IPS DF 4.7 (cell line): Measurements from ENCODE around the gene SPACA4.
"Not testable (repeated sequence)": the region's sequence is repeated elsewhere in the genome, so short reads cannot be mapped to it uniquely, and the experiment has no call there.

Experiments used
- DNase-seq: peaks from one replicate; pipeline ENCODE4 v3.0.0-alpha.2; 2013; ENCODE audit warnings: low spot score; ENCODE audit errors: extremely low read depth

SPACA4 gene

DNA sequence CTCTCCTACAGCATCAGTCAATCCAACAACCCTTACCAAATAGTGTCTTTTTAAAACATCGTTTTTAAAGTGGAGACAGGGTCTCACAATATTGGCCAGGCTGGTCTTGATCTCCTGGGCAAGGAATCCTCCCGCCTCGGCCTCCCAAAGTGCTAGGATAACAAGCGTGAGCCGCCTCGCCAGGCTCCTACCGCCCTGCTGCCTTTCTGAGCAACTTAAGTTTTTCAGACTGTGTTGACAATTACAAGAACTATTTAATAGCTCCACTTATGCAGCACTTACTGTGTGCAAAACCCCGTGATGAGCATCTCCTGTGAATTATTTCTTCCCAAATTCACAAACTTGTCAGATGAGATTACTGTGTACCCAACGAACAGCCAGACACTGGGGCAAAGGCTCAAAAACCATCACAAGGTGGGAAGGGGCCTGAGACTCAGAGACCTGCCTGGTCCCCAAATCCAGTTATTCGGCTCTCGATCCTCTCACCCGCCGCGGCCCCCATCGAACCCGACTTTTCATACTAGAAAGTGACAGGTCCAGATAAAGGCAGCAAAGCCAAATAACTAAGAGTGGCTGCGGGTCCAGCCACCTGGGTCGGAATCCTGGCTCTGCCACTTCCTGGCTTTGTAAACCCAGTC, 11.9 kb downstream of the SPACA4 start:
- no peak for DNase-seq

DNA sequence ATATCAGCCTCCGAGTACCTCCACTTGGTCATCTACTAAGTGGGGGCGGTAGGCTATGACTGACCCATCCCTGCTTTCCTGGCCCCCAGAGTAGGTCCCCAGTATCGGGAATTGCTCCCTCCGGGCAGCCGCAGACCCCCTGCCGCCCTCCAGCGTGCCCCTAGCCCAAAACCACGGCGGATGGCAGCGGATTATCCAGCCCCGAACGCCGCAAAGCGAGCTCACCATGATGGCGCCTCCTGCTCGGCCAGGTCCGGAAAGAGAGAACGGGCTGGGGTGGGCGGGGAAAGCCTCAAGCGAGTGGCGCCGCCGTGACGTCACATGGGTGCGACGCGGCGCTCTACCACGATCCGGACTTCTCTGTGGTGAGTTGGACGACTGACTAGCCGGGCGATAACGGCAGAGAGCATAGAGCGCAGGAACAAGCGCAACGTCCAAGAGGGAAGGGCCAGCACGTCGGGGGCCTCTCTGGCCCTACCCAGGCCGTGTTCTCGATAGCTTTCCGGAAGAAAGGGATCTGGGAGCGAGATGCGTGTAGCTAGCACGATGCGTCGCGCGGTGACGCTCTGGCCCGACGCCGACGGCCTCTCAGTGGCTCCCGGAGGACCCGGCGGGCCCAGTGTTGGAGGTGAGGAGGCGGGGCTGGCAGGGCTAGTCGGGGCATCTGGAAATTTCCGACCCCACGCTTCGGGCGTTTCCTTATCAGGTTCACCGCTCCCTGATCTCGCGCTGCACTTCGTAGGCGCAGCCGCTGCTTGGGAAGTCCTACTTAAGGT, 12.6 kb downstream of the SPACA4 start, which contains the start of the genes RPL18 and SPHK2:
Gene RPL18 (minus strand): TSS at position 263 of the 776 bp plus-strand sequence. CDS start 35 bp downstream, at position 228.
Gene SPHK2 (plus strand): TSS at position 591 of the 776 bp plus-strand sequence. CDS start 1,009 bp downstream, outside the sequence.
- DNase-seq = no peak

DNA sequence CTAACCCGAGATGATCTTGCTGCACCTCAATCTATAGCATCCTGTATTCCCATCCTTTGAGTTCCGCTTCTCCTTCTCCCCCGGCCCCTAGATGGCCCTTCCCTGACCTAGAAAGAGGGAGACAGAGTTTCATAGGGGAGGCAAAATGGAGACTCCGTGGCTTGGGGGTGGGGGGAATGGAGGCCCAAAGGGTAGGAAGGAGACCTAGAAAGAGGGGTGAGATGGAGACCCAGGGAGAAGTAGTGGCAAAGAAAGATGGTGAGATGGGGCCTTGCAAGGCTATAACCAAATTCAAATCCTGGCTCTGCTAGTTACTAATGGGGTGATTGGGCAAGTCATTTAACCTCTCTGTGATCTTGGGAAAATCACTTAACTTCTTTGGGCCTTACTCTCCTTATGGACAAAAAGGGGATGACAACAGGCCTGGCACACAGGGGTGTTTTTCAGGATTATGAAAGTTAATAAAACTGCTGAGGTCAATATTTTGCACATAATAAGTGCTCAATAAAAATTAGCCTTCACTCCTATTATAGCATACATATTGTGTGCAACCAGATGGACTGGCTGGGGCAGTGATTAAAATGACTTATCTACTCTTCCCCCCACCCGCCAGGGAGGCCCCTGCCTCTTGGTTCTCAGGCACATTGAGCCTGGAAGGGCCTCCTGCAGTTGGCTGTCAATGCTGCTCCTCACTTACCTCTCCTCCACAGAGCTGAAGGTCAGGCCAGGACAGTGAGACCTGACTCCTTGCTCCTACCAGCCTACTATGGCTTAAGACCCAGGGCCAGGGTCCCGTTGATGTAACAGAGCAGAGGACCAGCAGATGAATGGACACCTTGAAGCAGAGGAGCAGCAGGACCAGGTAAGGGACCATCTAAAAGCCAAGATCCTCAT, 13.4 kb downstream of the SPACA4 start:
- no peak for DNase-seq

DNA sequence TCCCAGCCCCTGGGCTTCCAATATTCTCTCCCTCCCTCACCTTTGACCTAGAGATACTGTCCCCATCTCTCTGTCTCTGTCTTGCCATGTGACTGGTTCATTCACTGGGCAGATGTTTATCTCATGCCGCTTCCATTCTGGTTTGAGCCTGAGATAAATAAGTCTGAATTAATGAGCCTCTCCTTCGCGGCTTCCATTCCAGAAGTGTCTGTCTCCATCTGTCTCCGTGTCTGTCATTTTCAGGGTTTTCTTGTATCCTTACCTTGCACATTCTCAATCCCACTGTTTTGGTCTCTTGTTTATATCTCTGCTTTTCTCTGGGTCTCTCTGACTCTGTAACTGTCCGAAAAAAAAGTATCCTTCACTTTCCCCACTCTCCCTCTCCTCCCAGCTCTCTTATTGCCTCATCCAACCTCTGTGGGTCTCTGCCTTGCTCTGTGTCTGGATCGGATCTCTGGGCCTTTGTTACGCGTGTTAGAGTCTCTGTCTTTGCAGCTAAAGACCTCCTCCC, 17.1 kb downstream of the SPACA4 start:
- DNase-seq = no peak

DNA sequence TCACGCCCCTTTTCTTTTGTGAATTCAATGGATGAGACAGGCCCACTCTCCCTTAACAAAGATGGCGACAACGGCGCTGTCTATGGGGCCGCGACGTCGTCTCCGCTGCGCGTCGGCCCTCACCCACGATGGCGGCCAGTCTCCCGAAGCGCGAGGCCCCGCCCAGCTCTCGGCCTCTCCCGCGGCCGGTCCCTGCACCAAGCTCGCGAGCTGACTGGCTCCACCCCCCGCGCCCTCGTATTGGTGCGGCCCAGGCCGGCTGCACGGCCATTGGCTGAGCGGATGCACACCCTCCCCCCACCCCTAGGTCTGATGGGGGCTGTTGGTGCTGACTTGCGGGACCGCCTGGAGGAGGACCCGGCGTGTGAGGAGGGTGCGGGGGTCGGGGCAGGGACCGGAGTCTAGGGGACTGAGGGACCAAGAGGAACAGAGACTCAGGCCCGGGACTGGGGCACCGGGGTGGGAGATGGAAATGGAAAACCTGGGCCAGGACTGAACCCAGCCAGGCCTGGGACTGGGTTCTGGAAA, 17.6 kb downstream of the SPACA4 start:
- no peak for DNase-seq

DNA sequence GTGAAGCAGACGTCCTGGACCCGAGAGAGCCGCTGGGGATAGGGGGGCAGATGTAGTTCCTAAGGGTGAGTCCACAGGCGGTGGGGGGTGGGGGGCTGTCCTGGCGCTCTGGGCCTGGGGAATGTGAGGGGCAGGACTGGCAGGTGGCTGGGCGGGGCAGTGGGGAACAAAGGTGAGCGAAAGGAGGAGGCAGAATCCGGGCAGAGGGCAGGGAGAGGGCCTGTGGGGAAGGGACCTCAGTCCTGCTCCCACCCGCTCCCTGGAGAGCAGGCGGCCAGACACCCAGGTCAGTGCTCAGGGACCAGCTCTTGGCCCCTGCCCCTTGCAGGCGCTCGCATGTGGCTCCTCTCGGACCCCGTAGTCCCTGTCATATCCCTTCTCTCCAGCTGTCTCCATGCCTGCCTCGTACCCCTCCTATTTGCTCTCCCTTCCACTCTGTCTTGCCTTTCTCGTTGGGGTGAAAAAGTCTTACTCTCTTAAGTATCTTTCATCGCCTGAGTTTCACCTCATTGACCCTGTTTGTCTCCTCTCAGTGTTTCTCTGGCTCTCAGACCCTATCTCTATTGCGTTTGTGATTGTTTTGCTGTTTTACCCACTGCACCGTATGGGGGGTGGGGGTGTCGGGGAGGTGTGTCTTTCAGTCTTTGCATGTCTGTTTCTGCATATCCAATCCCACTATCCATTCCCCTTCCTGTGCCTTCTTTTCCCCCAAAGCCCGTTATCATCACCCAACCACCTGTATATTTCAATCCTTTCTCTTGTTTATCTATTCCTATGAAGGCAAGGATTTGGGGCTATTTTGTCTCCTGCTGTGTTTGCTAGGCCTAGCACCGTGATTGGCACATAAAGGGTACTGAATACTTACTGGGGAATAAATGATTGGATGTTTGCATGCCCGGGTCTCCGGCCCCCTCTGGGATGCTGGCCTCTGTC, 18.5 kb downstream of the SPACA4 start:
- no peak for DNase-seq

DNA sequence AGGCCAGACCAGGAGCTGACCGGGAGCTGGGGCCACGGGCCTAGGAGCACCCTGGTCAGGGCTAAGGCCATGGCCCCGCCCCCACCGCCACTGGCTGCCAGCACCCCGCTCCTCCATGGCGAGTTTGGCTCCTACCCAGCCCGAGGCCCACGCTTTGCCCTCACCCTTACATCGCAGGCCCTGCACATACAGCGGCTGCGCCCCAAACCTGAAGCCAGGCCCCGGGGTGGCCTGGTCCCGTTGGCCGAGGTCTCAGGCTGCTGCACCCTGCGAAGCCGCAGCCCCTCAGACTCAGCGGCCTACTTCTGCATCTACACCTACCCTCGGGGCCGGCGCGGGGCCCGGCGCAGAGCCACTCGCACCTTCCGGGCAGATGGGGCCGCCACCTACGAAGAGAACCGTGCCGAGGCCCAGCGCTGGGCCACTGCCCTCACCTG, 19.4 kb downstream of the SPACA4 start:
- DNase-seq = no peak

DNA sequence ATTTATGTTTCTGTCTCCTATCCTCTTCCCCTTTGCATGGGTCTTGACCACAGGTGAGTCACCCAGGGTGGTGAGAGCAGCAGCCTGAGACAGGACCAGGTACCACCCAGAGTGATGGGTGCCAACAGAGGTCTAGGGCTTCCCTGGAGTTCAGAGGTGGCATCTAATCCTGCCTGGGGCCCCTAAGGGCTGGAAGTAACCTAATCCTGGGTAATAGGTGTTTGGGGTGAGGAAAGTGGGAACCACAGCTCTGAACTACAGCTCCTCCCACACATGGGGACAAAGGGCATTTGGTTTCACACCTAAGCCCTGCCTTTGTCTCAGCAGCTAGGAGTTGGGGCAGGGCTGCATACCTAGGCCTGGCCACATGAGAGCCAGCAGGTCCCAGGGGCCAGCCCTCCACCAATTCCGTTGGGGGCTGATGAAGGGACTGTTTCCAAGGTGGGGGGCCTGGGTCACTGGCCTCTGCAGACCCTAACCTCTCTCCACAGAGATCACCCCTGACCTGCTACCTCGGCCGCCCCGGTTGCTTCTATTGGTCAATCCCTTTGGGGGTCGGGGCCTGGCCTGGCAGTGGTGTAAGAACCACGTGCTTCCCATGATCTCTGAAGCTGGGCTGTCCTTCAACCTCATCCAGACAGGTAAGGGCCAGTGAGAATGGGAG, 20.8 kb downstream of the SPACA4 start:
- DNase-seq = no peak

DNA sequence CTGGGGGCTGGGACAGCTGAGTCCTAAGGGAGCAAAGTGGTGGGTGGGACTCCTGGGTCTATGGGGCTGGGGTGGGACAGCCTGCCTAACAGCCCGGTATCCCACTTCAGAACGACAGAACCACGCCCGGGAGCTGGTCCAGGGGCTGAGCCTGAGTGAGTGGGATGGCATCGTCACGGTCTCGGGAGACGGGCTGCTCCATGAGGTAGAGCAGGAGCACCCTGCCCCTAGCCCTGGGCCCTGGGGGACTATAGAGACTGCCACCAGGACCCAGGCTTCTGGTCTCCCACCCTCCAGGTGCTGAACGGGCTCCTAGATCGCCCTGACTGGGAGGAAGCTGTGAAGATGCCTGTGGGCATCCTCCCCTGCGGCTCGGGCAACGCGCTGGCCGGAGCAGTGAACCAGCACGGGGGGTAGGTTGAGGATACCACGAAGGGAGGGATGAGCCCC, 21.3 kb downstream of the SPACA4 start:
- no peak for DNase-seq

DNA sequence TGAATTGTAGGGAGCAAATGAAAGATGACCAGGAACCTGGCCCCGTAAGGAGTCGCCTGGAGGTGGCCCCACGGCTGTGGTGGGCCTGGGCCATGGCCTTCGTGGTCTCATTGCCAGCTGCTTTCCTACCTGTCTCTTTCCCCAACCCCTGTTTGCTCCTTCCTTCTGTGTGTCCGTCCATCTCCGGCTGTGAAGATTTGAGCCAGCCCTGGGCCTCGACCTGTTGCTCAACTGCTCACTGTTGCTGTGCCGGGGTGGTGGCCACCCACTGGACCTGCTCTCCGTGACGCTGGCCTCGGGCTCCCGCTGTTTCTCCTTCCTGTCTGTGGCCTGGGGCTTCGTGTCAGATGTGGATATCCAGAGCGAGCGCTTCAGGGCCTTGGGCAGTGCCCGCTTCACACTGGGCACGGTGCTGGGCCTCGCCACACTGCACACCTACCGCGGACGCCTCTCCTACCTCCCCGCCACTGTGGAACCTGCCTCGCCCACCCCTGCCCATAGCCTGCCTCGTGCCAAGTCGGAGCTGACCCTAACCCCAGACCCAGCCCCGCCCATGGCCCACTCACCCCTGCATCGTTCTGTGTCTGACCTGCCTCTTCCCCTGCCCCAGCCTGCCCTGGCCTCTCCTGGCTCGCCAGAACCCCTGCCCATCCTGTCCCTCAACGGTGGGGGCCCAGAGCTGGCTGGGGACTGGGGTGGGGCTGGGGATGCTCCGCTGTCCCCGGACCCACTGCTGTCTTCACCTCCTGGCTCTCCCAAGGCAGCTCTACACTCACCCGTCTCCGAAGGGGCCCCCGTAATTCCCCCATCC, 22.1 kb downstream of the SPACA4 start:
- DNase-seq = no peak

DNA sequence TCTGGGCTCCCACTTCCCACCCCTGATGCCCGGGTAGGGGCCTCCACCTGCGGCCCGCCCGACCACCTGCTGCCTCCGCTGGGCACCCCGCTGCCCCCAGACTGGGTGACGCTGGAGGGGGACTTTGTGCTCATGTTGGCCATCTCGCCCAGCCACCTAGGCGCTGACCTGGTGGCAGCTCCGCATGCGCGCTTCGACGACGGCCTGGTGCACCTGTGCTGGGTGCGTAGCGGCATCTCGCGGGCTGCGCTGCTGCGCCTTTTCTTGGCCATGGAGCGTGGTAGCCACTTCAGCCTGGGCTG, 22.7 kb downstream of the SPACA4 start:
- no peak for DNase-seq

DNA sequence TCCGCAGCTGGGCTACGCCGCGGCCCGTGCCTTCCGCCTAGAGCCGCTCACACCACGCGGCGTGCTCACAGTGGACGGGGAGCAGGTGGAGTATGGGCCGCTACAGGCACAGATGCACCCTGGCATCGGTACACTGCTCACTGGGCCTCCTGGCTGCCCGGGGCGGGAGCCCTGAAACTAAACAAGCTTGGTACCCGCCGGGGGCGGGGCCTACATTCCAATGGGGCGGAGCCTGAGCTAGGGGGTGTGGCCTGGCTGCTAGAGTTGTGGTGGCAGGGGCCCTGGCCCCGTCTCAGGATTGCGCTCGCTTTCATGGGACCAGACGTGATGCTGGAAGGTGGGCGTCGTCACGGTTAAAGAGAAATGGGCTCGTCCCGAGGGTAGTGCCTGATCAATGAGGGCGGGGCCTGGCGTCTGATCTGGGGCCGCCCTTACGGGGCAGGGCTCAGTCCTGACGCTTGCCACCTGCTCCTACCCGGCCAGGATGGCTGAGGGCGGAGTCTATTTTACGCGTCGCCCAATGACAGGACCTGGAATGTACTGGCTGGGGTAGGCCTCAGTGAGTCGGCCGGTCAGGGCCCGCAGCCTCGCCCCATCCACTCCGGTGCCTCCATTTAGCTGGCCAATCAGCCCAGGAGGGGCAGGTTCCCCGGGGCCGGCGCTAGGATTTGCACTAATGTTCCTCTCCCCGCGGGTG, 23.2 kb downstream of the SPACA4 start:
- DNase-seq = no peak

DNA sequence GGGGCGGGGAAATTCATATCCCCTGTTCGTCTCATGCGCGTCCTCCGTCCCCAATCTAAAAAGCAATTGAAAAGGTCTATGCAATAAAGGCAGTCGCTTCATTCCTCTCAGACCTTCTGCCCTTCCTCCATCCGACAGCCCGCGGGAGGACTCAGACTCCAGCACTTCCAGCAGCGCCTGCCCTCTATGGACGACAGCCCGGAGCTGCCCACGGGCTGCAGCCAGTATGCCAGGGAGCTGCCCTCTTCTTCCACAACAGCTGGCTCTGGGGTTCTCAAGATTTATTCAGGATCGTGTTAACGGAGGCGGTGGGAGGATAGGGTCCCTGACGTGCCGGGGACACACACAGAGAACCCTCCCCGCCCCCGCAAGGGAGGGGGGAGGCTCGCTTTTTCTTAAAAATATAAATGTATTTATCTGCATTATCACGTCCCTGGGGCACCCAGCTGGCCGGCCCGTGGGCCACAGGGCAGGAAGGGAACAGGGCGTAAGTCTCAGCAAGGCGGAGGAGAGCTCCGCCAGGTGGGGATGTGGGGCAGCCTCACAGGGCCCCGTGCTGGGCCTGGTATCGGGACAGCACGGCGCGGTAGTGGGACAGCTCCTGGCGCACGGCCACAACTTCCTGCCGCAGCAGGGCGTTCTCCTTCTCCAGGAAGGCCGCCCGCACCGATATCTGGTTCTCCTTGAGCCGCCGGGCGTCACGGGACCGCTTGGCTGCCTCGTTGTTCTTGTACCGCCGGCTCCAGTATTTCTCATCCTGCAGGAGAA, 23.9 kb downstream of the SPACA4 start:
- no peak for DNase-seq

DNA sequence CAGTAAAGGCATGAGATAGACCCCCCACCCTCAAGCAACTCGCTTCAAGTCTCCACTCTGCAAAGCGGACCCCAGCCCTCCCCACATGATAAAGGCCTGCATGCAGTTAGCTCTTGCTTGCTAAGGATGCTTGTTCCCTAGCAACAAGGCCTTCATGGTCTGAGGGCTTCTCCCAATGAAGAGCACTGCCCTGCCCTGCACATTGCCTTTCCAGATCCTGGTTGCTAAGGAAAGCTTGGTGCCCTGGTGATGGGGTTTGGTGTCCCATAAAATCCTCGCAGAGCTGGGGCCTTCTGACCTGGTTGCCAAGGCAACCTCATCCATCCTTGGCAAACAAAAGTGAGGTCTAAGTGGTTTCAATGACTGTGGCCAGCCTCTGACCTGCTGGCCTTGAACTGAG, 24.7 kb downstream of the SPACA4 start:
- DNase-seq = no peak

DNA sequence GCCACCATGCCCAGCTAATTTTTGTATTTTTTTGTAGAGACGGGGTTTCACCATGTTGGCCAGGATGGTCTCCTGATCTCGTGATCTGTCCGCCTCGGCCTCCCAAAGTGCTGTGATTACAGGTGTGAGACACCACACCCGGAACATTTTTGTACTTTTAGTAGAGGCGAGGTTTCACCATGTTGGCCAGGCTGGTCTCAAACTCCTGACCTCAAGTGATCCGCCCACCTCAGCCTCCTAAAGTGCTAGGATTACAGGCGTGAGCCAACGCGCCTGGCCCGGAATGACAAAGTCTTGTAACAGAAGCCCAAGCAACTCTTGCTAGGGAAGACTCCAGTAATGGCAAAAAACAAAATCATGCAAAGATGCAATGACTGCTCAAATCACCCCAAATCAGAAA, 25.7 kb downstream of the SPACA4 start:
- DNase-seq = not testable (repeated sequence)

DNA sequence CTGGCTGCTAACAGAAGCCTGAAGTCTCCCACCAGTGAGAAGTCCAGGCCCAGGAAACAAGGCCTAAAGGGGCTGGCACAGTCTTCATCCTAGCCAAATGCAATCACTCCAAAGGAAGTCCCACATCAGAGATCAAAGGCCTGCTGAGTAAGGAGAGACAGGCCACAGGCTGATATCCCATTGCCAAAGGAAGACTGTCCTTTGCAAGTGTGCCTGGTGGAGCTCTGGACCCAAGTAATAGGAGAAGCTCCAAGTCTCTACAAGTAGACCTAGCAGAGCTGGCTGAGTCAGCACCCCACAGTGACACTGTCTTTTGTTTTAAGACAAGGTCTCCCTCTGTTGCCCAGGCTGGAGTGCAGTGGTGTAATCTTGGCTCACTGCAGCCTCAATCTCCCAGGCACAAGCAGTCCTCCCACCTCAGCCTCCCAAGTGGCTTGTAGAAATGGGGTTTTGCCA, 26.2 kb downstream of the SPACA4 start:
- DNase-seq = no peak
